Measurements from ENCODE around the gene OPCML.

The OPCML gene

DNA sequence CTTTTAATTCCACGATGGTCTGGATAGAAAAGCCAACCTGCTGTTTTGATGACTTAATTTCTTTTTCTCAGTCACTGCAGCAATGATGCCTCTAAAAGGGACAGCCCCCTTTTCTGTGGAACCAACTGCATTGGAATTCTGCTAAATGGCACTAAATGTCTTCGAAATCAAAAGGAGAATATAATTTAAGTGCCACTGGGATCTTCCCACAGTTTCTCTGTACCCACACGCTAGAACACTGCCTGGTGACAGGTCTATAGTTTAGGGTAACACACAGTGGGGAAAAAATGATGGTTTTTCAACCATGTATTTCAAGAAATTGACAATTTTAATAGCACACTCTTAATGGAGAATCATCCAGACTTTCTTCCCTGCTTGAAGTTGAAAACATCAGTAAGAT is 182.3 kb downstream of the OPCML start:
- H3K9ac ChIP-seq (ENCODE audit: low read depth in 1 of 2, low read length in 2 of 2), result no peak overlapping the region
- no peaks in the 10 kb centered on the region for H3K27me3 ChIP-seq (ENCODE audit: control insufficient read depth in 1 of 2, insufficient read depth in 2 of 2, low read length in 2 of 2)
- H3K4me3 ChIP-seq (ENCODE audit: low read depth in 1 of 2, low read length in 2 of 2), result no peak overlapping the region
- no peaks in the 10 kb centered on the region for H3K9me3 ChIP-seq (ENCODE audit: control insufficient read depth in 1 of 2, low read length in 2 of 2)
- no peak overlapping the region for H3K27ac ChIP-seq (ENCODE audit: low read depth, low read length)
- no peaks in the 10 kb centered on the region for H3K4me1 ChIP-seq (ENCODE audit: control insufficient read depth in 1 of 2, insufficient read depth in 2 of 2, low read length in 2 of 2)
- H3K36me3 ChIP-seq (ENCODE audit: control insufficient read depth in 1 of 2, insufficient read depth in 2 of 2, low read length in 2 of 2), result no peaks in the 10 kb centered on the region

DNA sequence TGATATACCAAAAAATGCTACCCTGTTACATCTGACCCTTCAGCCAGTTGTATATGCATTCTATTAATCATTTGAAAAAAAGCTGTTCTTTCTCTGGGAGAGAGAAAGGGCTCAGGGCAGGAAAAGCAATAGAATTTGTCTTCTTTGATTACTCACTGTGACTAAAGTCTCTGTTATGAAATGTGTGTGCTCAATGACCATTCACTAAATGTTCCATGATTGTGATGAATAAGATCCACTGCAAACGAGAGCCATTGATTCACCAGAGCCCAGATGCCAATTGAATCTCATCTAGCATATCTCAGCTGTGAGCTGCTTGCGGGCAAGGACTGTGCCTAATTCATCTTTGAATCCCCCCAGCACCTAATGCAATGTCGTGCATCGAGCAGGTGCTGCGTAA is 184.3 kb downstream of the OPCML start:
- Histone ChIP-seq H3K27me3 (ENCODE audit: control insufficient read depth in 1 of 2, insufficient read depth in 2 of 2, low read length in 2 of 2) (no peaks in the 10 kb centered on the region), H3K9me3 (ENCODE audit: control insufficient read depth in 1 of 2, low read length in 2 of 2) (no peaks in the 10 kb centered on the region), H3K4me3 (ENCODE audit: low read depth in 1 of 2, low read length in 2 of 2) (no peak overlapping the region), H3K4me1 (ENCODE audit: control insufficient read depth in 1 of 2, insufficient read depth in 2 of 2, low read length in 2 of 2) (no peaks in the 10 kb centered on the region), H3K36me3 (ENCODE audit: control insufficient read depth in 1 of 2, insufficient read depth in 2 of 2, low read length in 2 of 2) (no peaks in the 10 kb centered on the region), H3K9ac (ENCODE audit: low read depth in 1 of 2, low read length in 2 of 2) (no peak overlapping the region), H3K27ac (ENCODE audit: low read depth, low read length) (no peak overlapping the region)

GRCh38 chr11:133346137-133346536 is 186.2 kb downstream of the OPCML start:
- H3K4me1 ChIP-seq (ENCODE audit: control insufficient read depth in 1 of 2, insufficient read depth in 2 of 2, low read length in 2 of 2), result no peaks in the 10 kb centered on the region
- H3K4me3 ChIP-seq (ENCODE audit: low read depth in 1 of 2, low read length in 2 of 2), result no peak overlapping the region
- no peaks in the 10 kb centered on the region for H3K9me3 ChIP-seq (ENCODE audit: control insufficient read depth in 1 of 2, low read length in 2 of 2)
- H3K27ac ChIP-seq (ENCODE audit: low read depth, low read length), result no peak overlapping the region
- H3K9ac ChIP-seq (ENCODE audit: low read depth in 1 of 2, low read length in 2 of 2), result no peak overlapping the region
- H3K36me3 ChIP-seq (ENCODE audit: control insufficient read depth in 1 of 2, insufficient read depth in 2 of 2, low read length in 2 of 2), result no peaks in the 10 kb centered on the region
- H3K27me3 ChIP-seq (ENCODE audit: control insufficient read depth in 1 of 2, insufficient read depth in 2 of 2, low read length in 2 of 2), result no peaks in the 10 kb centered on the region

GRCh38 chr11:133343951-133344350 is 188.3 kb downstream of the OPCML start:
- H3K4me1 ChIP-seq (ENCODE audit: control insufficient read depth in 1 of 2, insufficient read depth in 2 of 2, low read length in 2 of 2), result no peaks in the 10 kb centered on the region
- no peak overlapping the region for H3K9ac ChIP-seq (ENCODE audit: low read depth in 1 of 2, low read length in 2 of 2)
- H3K27ac ChIP-seq (ENCODE audit: low read depth, low read length), result no peak overlapping the region
- no peak overlapping the region for H3K4me3 ChIP-seq (ENCODE audit: low read depth in 1 of 2, low read length in 2 of 2)
- H3K9me3 ChIP-seq (ENCODE audit: control insufficient read depth in 1 of 2, low read length in 2 of 2), result no peaks in the 10 kb centered on the region
- no peaks in the 10 kb centered on the region for H3K27me3 ChIP-seq (ENCODE audit: control insufficient read depth in 1 of 2, insufficient read depth in 2 of 2, low read length in 2 of 2)
- no peaks in the 10 kb centered on the region for H3K36me3 ChIP-seq (ENCODE audit: control insufficient read depth in 1 of 2, insufficient read depth in 2 of 2, low read length in 2 of 2)

- no peak overlapping the region for H3K4me3 ChIP-seq (ENCODE audit: low read depth in 1 of 2, low read length in 2 of 2)
- no peaks in the 10 kb centered on the region for H3K27me3 ChIP-seq (ENCODE audit: control insufficient read depth in 1 of 2, insufficient read depth in 2 of 2, low read length in 2 of 2)
- H3K9me3 ChIP-seq (ENCODE audit: control insufficient read depth in 1 of 2, low read length in 2 of 2), result no peaks in the 10 kb centered on the region
- H3K27ac ChIP-seq (ENCODE audit: low read depth, low read length), result no peak overlapping the region
- H3K9ac ChIP-seq (ENCODE audit: low read depth in 1 of 2, low read length in 2 of 2), result no peak overlapping the region
- H3K4me1 ChIP-seq (ENCODE audit: control insufficient read depth in 1 of 2, insufficient read depth in 2 of 2, low read length in 2 of 2), result no peaks in the 10 kb centered on the region
- H3K36me3 ChIP-seq (ENCODE audit: control insufficient read depth in 1 of 2, insufficient read depth in 2 of 2, low read length in 2 of 2), result no peaks in the 10 kb centered on the region
Observed at GRCh38 chr11:133339495-133340140, 192.7 kb downstream of the OPCML start.

DNA sequence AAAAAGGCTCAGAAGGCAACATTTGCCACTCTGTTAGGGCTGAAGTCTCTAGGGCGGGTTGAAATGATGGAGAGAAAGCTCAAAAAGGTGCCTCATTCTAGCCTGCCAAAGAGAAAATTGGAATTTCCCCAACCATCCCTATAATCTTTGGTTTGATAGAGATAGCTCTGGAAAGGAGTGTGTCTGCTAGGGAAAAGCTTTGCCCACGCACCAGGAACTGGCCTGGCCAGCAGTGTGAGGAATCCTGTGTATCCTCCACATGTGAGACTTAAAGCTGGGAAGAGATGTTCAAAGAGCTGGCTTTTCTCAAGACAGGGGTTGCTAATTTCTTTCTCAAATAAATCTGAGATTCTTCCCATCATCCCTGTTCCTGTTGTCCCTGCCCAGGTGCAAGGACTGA is 193.7 kb downstream of the OPCML start:
- H3K27me3 ChIP-seq (ENCODE audit: control insufficient read depth in 1 of 2, insufficient read depth in 2 of 2, low read length in 2 of 2), result no peaks in the 10 kb centered on the region
- no peak overlapping the region for H3K9ac ChIP-seq (ENCODE audit: low read depth in 1 of 2, low read length in 2 of 2)
- no peaks in the 10 kb centered on the region for H3K36me3 ChIP-seq (ENCODE audit: control insufficient read depth in 1 of 2, insufficient read depth in 2 of 2, low read length in 2 of 2)
- no peaks in the 10 kb centered on the region for H3K4me1 ChIP-seq (ENCODE audit: control insufficient read depth in 1 of 2, insufficient read depth in 2 of 2, low read length in 2 of 2)
- H3K4me3 ChIP-seq (ENCODE audit: low read depth in 1 of 2, low read length in 2 of 2), result no peak overlapping the region
- no peaks in the 10 kb centered on the region for H3K9me3 ChIP-seq (ENCODE audit: control insufficient read depth in 1 of 2, low read length in 2 of 2)
- no peak overlapping the region for H3K27ac ChIP-seq (ENCODE audit: low read depth, low read length)

GRCh38 chr11:133337951-133338418 is 194.3 kb downstream of the OPCML start:
- Histone ChIP-seq H3K4me1 (ENCODE audit: control insufficient read depth in 1 of 2, insufficient read depth in 2 of 2, low read length in 2 of 2) (no peaks in the 10 kb centered on the region), H3K9me3 (ENCODE audit: control insufficient read depth in 1 of 2, low read length in 2 of 2) (no peaks in the 10 kb centered on the region), H3K27me3 (ENCODE audit: control insufficient read depth in 1 of 2, insufficient read depth in 2 of 2, low read length in 2 of 2) (no peaks in the 10 kb centered on the region), H3K27ac (ENCODE audit: low read depth, low read length) (no peak overlapping the region), H3K9ac (ENCODE audit: low read depth in 1 of 2, low read length in 2 of 2) (no peak overlapping the region), H3K4me3 (ENCODE audit: low read depth in 1 of 2, low read length in 2 of 2) (no peak overlapping the region), H3K36me3 (ENCODE audit: control insufficient read depth in 1 of 2, insufficient read depth in 2 of 2, low read length in 2 of 2) (no peaks in the 10 kb centered on the region)

GRCh38 chr11:133337193-133337592 is 195.1 kb downstream of the OPCML start:
- Histone ChIP-seq H3K4me1 (ENCODE audit: control insufficient read depth in 1 of 2, insufficient read depth in 2 of 2, low read length in 2 of 2) (no peaks in the 10 kb centered on the region), H3K27ac (ENCODE audit: low read depth, low read length) (no peak overlapping the region), H3K36me3 (ENCODE audit: control insufficient read depth in 1 of 2, insufficient read depth in 2 of 2, low read length in 2 of 2) (no peaks in the 10 kb centered on the region), H3K27me3 (ENCODE audit: control insufficient read depth in 1 of 2, insufficient read depth in 2 of 2, low read length in 2 of 2) (no peaks in the 10 kb centered on the region), H3K9ac (ENCODE audit: low read depth in 1 of 2, low read length in 2 of 2) (no peak overlapping the region), H3K9me3 (ENCODE audit: control insufficient read depth in 1 of 2, low read length in 2 of 2) (no peaks in the 10 kb centered on the region), H3K4me3 (ENCODE audit: low read depth in 1 of 2, low read length in 2 of 2) (no peak overlapping the region)

DNA sequence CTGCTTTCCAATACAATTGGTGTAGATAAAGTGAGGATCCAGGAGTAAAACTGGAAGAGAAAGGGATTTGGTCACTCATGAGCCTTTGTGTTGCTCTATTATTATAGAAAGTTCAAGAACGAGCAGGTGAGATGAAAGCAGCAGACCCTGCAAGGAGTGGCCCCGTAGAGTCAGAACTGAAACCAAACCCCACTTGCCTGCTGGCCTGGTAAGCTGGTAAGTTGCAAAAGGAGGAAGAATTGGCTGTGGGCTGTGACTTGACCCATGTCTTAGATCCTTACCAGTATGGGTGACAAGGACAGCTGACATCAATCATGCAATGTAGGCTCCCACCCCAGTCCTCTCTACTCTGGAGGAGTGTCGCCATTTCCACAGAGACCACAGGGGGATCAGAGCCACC is 201.3 kb downstream of the OPCML start:
- Histone ChIP-seq H3K27ac (ENCODE audit: low read depth, low read length) (no peak overlapping the region), H3K9ac (ENCODE audit: low read depth in 1 of 2, low read length in 2 of 2) (no peak overlapping the region), H3K36me3 (ENCODE audit: control insufficient read depth in 1 of 2, insufficient read depth in 2 of 2, low read length in 2 of 2) (no peaks in the 10 kb centered on the region), H3K4me3 (ENCODE audit: low read depth in 1 of 2, low read length in 2 of 2) (no peak overlapping the region), H3K4me1 (ENCODE audit: control insufficient read depth in 1 of 2, insufficient read depth in 2 of 2, low read length in 2 of 2) (no peaks in the 10 kb centered on the region), H3K27me3 (ENCODE audit: control insufficient read depth in 1 of 2, insufficient read depth in 2 of 2, low read length in 2 of 2) (no peaks in the 10 kb centered on the region), H3K9me3 (ENCODE audit: control insufficient read depth in 1 of 2, low read length in 2 of 2) (no peaks in the 10 kb centered on the region)

DNA sequence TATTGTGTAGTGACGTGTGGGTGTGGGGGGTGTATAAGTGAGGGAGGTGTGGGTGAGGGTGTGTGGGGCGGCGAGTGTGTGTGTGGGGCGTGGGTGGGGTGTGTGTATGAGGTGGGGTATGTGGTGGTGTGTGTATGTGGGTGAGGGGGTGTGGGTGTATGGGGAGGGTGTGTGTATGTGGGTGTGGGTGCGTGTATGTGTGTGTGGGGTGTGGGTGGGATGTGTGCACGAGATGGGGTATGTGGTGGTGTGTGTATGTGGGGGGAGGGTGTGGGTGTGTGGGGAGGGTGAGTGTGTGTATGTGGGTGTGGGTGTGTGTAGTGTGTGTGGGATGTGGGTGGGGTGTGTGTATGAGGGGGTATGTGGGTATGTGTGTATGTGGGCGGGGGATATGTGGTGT is 205.5 kb downstream of the OPCML start:
- Histone ChIP-seq H3K27ac (ENCODE audit: low read depth, low read length) (no peak overlapping the region), H3K9ac (ENCODE audit: low read depth in 1 of 2, low read length in 2 of 2) (no peak overlapping the region), H3K36me3 (ENCODE audit: control insufficient read depth in 1 of 2, insufficient read depth in 2 of 2, low read length in 2 of 2) (no peaks in the 10 kb centered on the region), H3K4me3 (ENCODE audit: low read depth in 1 of 2, low read length in 2 of 2) (no peak overlapping the region), H3K4me1 (ENCODE audit: control insufficient read depth in 1 of 2, insufficient read depth in 2 of 2, low read length in 2 of 2) (no peaks in the 10 kb centered on the region), H3K9me3 (ENCODE audit: control insufficient read depth in 1 of 2, low read length in 2 of 2) (no peaks in the 10 kb centered on the region), H3K27me3 (ENCODE audit: control insufficient read depth in 1 of 2, insufficient read depth in 2 of 2, low read length in 2 of 2) (no peaks in the 10 kb centered on the region)

GRCh38 chr11:133326332-133326731 is 206.0 kb downstream of the OPCML start:
- Histone ChIP-seq H3K9me3 (ENCODE audit: control insufficient read depth in 1 of 2, low read length in 2 of 2) (no peaks in the 10 kb centered on the region), H3K4me3 (ENCODE audit: low read depth in 1 of 2, low read length in 2 of 2) (no peak overlapping the region), H3K9ac (ENCODE audit: low read depth in 1 of 2, low read length in 2 of 2) (no peak overlapping the region), H3K36me3 (ENCODE audit: control insufficient read depth in 1 of 2, insufficient read depth in 2 of 2, low read length in 2 of 2) (no peaks in the 10 kb centered on the region), H3K27ac (ENCODE audit: low read depth, low read length) (no peak overlapping the region), H3K4me1 (ENCODE audit: control insufficient read depth in 1 of 2, insufficient read depth in 2 of 2, low read length in 2 of 2) (no peaks in the 10 kb centered on the region), H3K27me3 (ENCODE audit: control insufficient read depth in 1 of 2, insufficient read depth in 2 of 2, low read length in 2 of 2) (no peaks in the 10 kb centered on the region)
